CD4-positive, alpha-beta T cell treated with Interleukin-4 for 4 hours (primary cell): ENCODE data around the gene UGT2B11.
"Not testable (repeated sequence)": the region's sequence is repeated elsewhere in the genome, so short reads cannot be mapped to it uniquely, and the experiment has no call there.

Experiments
- DNase-seq: peaks from one replicate; pipeline ENCODE4 v3.0.0-alpha.2; 2020

Gene UGT2B11

DNA sequence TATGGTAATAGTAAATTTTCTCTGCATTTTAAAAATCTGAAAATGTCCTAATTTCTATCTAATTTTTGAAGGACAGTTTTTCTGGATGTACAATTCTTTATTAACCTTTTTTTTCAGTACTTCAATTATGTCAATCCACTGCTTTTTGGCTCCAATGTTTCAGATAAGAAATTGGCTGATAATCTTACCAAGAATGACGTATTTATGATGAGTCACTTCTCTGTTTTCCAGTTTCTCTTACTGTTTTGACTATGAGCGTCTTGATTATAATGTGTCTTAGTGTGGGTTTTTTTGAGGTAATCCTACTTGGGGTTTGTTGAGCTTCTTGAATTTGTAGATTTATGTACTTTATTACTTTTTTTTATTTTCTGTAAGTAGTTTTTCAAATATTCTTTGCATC, 47.2 kb downstream of the UGT2B11 start:
- no peak for DNase-seq

GRCh38 chr4:69166376-69166775, 48.2 kb downstream of the UGT2B11 start:
- DNase-seq, result not testable (repeated sequence)

DNA sequence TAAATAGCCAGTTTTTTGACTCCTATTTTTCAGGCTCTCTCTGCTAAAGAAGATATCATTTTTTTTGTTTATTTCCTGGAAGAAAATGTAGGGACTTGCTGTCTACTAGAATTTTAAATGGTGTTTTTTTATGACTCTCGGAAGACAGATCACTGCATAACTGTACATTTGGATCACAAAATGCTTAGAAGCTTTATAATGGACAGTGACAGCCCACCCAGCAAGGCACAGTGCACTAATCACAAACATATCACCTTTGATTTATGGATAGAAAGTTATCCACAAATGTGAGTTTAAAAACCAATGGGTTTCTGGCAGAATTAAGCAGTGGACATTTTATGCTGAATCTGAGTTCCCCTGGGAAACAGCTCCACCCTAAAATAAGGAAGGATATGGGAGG, 48.8 kb downstream of the UGT2B11 start:
- DNase-seq, result not testable (repeated sequence)

DNA sequence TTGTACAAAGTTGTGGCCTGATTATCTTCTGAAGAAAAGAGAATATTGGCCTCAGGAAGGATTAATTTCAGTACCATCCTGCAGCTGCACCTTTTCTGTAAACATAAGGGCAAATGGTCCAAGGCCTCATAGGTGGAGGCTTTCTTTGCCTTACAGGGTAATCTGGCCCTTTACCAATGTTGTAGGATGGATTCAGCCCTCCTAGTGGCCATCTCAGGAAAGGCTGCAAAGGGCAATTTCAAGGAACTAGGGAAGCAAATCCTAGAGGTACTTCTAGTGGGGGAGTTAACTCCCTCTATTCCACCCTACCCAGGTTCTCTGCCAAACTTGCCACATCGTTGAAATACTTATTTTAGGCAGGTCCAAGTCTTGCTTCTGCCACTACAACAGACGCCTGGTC, 57.6 kb downstream of the UGT2B11 start:
- no peak for DNase-seq

- DNase-seq, result no peak
These were observed 60.5 kb downstream of the UGT2B11 start for GRCh38 chr4:69154021-69154420.
